ENCODE results near the gene NUMB.

DNA sequence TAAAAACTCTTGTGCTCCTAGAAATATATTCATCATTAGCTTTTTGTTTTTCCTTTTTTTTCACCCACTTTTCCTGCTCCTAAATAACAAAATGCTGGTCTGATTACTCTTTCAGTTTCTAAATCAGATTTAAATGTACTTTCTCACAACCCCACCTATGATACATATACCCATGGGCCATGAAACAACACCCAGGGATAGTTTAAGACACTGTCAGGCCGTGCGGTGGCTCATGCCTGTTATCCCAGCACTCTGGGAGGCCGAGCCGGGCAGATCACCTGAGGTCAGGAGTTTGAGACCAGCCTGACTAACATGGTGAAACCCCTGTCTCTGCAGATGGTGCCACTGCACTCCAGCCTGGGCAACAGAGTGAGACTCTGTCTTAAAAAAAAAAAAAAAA is 1.6 kb upstream of the NUMB start:
- TF ChIP-seq, protein P1, sequence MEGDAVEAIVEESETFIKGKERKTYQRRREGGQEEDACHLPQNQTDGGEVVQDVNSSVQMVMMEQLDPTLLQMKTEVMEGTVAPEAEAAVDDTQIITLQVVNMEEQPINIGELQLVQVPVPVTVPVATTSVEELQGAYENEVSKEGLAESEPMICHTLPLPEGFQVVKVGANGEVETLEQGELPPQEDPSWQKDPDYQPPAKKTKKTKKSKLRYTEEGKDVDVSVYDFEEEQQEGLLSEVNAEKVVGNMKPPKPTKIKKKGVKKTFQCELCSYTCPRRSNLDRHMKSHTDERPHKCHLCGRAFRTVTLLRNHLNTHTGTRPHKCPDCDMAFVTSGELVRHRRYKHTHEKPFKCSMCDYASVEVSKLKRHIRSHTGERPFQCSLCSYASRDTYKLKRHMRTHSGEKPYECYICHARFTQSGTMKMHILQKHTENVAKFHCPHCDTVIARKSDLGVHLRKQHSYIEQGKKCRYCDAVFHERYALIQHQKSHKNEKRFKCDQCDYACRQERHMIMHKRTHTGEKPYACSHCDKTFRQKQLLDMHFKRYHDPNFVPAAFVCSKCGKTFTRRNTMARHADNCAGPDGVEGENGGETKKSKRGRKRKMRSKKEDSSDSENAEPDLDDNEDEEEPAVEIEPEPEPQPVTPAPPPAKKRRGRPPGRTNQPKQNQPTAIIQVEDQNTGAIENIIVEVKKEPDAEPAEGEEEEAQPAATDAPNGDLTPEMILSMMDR (IDR thresholded peaks at IDR 0.05; ENCODE audit: poor library complexity, severe bottlenecking) = no peak
- TF ChIP-seq EZH2 (IDR thresholded peaks at IDR 0.05; ENCODE audit: borderline replicate concordance, insufficient read depth, low read length, poor library complexity, severe bottlenecking) = no peak
- TF ChIP-seq, protein P2, sequence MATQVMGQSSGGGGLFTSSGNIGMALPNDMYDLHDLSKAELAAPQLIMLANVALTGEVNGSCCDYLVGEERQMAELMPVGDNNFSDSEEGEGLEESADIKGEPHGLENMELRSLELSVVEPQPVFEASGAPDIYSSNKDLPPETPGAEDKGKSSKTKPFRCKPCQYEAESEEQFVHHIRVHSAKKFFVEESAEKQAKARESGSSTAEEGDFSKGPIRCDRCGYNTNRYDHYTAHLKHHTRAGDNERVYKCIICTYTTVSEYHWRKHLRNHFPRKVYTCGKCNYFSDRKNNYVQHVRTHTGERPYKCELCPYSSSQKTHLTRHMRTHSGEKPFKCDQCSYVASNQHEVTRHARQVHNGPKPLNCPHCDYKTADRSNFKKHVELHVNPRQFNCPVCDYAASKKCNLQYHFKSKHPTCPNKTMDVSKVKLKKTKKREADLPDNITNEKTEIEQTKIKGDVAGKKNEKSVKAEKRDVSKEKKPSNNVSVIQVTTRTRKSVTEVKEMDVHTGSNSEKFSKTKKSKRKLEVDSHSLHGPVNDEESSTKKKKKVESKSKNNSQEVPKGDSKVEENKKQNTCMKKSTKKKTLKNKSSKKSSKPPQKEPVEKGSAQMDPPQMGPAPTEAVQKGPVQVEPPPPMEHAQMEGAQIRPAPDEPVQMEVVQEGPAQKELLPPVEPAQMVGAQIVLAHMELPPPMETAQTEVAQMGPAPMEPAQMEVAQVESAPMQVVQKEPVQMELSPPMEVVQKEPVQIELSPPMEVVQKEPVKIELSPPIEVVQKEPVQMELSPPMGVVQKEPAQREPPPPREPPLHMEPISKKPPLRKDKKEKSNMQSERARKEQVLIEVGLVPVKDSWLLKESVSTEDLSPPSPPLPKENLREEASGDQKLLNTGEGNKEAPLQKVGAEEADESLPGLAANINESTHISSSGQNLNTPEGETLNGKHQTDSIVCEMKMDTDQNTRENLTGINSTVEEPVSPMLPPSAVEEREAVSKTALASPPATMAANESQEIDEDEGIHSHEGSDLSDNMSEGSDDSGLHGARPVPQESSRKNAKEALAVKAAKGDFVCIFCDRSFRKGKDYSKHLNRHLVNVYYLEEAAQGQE (IDR thresholded peaks at IDR 0.05; ENCODE audit: borderline replicate concordance) = no peak
- no peak for TF ChIP-seq EP300 (conservative IDR thresholded peaks at IDR 0.05; ENCODE audit: poor library complexity, severe bottlenecking)
- TF ChIP-seq POLR2AphosphoS5 (IDR thresholded peaks at IDR 0.05) = no peak
- TF ChIP-seq MXI1 (conservative IDR thresholded peaks at IDR 0.05; ENCODE audit: poor library complexity, severe bottlenecking) = no peak
